Activated CD4-positive, alpha-beta T cell treated with anti-CD3 and anti-CD28 coated beads, Interleukin-2, amount 50 U/mL, for 48 hours (primary cell): ENCODE data around the gene PTPRC.
"Not testable (repeated sequence)": the region's sequence is repeated elsewhere in the genome, so short reads cannot be mapped to it uniquely, and the experiment has no call there.

Source experiments
- DNase-seq, 2 experiments: peaks; one replicate each; pipeline ENCODE4 v3.0.0-alpha.2; 2020

Gene PTPRC, protein sequence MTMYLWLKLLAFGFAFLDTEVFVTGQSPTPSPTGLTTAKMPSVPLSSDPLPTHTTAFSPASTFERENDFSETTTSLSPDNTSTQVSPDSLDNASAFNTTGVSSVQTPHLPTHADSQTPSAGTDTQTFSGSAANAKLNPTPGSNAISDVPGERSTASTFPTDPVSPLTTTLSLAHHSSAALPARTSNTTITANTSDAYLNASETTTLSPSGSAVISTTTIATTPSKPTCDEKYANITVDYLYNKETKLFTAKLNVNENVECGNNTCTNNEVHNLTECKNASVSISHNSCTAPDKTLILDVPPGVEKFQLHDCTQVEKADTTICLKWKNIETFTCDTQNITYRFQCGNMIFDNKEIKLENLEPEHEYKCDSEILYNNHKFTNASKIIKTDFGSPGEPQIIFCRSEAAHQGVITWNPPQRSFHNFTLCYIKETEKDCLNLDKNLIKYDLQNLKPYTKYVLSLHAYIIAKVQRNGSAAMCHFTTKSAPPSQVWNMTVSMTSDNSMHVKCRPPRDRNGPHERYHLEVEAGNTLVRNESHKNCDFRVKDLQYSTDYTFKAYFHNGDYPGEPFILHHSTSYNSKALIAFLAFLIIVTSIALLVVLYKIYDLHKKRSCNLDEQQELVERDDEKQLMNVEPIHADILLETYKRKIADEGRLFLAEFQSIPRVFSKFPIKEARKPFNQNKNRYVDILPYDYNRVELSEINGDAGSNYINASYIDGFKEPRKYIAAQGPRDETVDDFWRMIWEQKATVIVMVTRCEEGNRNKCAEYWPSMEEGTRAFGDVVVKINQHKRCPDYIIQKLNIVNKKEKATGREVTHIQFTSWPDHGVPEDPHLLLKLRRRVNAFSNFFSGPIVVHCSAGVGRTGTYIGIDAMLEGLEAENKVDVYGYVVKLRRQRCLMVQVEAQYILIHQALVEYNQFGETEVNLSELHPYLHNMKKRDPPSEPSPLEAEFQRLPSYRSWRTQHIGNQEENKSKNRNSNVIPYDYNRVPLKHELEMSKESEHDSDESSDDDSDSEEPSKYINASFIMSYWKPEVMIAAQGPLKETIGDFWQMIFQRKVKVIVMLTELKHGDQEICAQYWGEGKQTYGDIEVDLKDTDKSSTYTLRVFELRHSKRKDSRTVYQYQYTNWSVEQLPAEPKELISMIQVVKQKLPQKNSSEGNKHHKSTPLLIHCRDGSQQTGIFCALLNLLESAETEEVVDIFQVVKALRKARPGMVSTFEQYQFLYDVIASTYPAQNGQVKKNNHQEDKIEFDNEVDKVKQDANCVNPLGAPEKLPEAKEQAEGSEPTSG (N-terminal part only)

GRCh38 chr1:198638894-198639635 lies at the start of gene PTPRC:
TSS of gene PTPRC (plus strand) at chr1:198639040. CDS start at chr1:198639269, 229 bp downstream.
- DNase-seq = no peak

DNA sequence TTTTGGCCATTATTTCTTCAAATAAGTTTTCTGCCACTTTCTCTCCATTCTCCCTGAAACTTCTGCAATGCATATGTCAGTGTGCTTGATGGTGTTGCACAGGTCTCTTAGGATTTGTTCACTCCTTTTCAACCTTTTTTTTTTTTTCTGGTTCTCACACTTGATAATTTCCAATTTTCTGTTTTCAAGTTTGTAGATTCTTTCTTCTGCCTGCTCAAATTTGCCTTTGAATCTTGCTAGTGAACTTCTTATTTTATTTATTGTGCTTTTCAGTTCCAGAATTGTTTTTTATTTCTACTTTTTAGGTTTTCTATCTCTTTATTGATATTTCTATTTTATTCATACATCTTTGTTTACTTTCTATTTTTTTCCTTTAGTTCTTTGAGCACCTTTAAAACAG lies 48.4 kb upstream of the PTPRC start:
- no peak for DNase-seq

DNA sequence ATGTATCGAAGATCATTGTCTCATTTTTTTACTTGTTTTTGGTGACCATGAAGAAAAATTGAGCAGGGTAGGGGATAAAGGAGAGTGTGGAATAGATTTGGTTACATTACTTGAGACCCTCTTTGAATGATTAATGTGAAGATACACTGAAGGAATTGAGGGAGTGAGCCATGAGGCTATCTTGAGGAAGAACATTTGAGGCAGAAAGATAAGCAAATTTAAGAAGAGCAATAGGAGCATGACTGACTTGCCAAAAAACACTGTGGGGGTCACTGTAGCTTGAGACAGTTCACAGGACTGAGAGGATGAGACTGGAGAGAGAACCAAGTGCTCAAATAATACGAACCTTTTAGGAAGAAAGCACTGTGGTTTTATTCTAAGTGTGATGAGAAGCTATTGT lies 43.1 kb upstream of the PTPRC start:
- no peak for DNase-seq

DNA sequence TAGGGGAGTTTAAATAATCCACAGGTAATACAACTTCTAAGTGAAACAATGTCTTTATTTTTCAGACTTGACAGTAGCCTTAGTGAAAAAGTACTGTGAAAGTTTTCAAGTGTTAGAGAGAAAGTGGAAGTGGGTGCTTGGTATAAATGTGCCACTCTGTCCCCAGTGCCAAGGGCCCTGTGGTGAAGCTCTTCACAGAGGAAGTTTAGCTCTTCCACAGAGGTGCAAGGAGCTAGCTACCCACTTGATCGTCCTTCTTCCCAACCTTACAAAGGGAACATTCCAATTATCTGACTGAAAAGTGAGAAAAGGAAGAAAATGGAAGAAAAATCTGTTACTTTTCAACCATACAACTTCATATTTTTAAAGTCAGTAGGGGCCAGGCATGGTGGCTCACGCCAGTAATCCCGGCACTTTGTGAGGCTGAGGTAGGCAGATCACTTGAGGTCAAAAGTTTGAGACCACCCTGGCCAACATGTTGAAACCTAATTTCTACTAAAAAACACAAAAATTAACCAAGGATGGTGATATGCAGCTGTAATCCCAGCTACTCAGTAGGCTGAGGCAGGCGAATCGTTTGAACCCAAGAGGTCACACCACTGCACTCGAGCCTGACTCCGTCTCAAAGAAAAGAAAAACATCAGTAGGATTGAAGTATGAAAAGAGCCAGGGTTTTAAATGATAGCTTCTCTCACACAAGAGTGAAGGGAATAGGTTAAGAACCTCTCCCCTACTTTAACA lies 41.0 kb upstream of the PTPRC start:
- no peak for DNase-seq

DNA sequence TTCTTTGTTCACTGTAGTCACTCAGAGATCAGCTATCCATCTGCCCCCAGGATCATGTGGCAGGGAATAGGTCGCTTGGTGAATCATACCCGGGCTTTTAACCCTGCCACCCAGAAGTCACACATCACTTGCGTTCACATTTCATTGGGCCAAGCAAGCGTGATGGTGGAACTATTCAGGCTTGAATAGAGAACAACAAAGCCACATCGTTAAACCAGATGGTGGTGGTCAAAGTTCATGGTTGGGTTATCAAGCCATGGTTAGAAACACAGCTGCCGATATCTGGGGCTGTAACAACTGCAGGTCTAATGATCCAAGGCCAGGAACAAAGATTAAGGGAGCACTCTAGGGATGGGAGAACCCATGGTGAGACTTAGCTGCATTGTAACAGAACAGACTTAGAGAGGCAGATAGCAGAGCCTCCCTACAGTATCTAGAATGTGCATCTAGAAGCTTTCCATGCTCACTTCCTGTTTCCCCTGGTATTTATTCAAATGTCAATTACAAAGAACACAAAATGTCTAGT lies 40.0 kb upstream of the PTPRC start:
- no peak for DNase-seq

DNA sequence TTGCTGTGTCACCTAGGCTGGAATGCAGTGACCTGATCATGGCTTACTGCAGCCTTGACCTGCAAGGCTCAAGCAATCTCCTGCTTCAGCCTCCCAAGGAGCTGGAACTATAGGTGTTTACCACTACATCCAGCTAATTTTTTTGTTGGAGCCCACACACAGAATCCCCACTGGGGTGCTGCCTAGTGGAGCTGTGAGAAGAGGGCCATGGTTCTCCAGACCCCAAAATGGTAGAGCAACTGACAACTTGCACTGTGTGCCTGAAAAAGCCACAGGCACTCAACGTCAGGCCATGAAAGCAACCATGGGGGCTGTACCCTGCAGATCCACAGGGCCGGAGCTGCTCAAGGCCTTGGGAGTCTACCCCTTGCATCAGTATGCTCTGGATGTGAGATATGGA lies 39.1 kb upstream of the PTPRC start:
- DNase-seq = no peak

- no peak for DNase-seq
Measured at GRCh38 chr1:198600906-198601305, 37.9 kb upstream of the PTPRC start.

DNA sequence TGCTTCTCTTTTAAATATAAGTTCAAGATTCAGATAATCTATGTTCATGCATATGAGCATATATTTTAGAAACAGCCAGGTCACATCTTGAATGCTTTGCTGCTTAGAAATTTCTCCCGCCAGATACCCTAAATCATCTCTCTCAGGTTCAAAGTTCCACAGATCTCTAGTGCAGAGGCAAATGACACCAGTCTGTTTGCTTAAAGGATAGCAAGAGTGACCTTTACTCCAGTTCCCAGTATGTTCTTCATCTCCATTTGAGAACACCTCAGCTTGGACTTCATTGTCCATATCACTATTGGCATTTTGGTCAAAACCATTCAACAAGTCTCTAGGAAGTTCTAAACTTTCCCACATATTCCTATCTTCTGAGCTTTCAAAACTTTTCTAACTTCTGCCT lies 37.5 kb upstream of the PTPRC start:
- DNase-seq = not testable (repeated sequence)

DNA sequence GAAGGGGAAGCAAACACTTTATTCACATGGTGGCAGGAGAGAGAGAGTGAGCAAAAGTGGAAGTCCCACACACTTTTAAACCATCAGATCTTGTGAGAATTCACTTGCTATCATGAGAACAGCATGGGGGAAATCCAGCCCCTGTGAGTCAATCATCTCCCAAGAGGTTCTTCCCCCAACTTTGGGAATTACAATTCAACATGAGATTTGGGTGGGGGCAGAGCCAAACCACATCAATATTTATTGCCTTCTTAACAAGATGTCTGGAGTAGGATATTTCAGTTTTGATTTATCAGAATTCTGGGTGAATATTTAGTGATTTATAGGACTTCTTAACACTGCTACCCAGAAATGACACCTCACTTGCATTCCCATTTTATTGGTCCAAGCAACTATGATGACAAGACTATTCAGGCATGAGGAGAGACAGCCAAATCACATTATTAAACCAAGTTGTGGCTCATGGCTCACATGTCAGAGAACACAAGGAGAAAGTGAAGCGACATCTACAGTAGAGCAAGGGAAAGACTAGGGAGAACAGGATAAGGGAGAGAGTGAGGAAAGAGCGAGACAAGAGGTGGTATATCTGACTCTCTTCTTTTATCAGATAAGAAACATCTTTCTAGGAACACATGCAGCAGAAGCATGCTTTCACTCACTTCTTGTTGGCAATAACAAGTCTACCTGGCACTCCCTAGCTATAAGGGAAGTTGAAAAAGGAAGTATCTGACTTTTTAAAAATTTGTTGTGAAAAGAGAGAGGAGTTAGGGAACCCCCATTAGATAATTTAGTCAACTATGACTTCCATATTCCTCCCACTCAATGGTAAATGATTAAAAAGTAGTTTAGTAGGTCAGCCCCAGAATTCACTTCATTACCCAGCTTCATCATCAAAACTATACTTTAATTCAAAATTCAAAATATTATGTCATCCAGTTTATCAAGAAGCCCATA lies 36.6 kb upstream of the PTPRC start:
- DNase-seq = peak; percentile 44 to 65

- DNase-seq = no peak
Measured at GRCh38 chr1:198604975-198605374, 33.9 kb upstream of the PTPRC start.

DNA sequence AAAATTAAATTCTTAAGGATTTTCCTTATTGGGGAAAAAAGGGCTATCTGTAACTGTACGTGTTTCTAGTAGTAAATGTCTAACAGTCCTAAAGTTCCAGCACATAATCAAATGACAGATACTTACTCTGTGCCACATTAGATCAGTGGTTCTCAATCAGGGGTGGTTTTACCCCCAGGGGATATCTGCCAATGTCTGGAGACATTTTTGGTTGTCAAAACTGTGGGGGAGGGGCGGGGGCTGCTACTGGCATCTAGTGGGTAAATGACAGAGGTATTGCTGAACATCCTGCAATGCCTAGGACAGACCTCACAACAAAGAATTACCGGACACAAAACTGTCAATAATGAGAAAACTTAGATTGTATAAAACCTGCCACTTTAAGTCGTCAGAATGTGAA lies 33.4 kb upstream of the PTPRC start:
- no peak for DNase-seq

DNA sequence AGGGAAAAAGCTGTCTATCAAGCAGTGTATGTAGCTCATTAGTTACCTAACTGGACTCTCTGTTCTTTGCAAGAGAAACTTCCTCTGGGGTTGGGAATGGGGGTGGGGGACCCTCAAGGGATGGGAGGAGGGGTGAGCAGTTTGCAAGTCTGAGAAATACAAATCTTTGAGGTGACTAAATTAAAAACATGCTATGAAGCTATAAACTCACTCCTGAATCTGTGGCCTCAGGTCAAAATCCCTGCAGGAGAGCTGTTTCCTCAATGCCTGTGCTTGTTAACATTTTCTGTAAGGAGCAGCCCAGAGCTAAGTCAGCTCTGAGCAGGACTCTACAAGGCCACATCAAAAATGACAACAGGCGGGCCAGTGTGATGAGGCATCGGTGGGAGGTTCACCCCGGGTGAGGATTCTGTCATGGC lies 32.8 kb upstream of the PTPRC start:
- DNase-seq = no peak

DNA sequence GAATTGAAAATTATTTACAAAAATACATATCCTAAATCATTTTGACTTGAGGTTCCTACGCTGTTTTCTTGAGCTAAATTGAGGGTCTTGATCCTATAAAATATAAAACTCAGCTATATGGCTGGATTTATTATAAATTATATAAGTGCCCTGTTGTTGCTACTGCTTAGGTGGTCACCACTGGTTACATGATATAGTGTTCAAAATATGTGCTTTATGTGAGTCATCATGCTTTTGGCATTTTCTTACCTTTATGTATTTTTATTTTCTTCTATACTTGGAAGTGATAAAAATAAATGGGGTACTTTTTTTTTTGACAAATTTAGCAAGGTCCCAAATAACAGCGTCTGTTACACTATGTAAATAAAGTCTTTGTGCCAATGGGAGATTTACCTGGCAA lies 31.1 kb upstream of the PTPRC start:
- DNase-seq = no peak

DNA sequence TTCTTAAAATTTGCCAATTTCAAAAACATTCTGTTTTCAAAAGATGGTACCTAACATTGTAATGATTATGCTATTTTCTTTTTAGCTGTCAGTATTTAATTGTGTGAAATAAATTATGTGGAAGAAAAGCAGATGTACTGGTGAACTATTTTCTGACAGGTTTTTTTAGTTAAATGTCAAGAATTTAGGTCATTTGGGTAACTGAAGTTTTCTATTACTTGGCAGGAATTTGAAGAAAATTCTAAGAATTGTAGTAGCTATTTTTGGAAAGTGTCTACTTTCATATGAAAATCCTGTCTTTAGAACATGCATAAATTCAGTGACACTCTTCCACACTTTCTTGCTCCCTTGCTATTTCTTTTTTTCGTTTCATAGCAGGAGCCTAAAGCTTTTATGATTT lies 28.5 kb upstream of the PTPRC start:
- no peak for DNase-seq

DNA sequence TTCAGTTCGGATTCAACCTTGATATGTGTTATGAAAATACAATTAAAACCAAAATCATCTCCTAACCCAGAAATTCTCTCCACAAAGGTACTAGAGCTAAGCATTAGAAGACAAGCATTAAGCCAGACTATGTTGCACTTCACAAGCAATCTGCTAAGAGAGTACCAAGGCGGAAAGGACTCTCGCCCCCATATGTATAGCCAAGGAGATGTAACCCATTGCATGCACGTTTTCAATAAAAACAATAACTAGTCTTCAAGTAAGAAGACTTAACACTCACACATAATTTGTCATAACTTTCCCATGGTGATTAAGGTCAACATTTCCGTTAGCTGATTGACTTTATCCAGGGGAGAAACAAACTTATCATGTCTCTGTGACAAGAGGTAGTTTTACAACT lies 27.6 kb upstream of the PTPRC start:
- DNase-seq = no peak

DNA sequence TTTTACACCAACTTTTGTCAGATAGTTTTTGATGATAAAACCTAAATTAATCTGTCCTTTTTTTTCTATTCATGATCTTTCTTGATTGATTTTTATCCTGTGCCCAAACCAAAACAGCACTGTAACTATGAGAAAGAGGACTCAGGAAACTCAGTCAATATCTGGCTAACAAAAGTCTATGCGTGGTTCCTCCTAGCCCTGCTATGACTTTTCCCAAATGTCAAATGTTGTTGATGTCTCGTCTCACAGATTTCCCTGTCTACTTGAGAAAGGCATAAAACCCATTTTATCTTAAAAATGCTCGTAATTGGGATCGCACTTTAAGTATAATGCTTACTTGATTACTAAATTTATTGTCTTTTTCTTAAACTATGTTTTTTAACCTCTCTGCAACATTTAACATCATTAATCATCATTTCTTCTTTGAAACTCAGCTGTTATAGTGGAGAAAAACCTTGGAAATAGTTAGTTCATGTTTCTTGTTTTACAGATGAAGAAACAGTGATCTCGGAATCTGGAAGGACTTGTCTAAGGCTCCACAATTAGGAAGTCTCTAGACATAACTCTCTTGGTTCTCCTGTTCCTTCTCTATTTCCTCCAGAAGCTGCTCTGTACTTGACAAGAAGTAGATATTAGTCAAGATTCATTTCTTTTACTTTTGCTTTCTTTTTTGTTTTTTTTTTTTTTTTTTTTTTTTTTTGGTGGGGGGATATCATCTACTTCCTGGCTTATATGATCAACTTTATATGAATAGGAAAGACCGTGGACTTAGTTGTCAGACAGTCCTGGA lies 26.2 kb upstream of the PTPRC start:
- DNase-seq = no peak

DNA sequence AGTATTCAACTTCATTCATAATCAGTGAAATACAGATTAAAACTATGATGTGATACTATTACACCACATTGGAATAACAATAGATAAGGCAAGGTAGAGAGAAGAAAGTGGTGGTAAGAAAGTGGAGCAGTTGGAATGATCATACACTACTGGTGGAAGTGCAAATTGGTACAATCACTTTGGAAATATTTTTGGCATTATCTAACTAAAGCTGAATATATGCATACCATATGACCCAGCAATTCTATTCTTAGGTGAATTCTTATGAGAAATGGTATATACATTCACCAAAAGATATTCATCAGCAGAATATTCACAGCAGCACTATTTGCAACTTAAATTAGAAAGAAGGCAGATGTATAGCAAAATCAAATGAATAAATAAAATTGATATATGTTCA lies 21.4 kb upstream of the PTPRC start:
- no peak for DNase-seq

DNA sequence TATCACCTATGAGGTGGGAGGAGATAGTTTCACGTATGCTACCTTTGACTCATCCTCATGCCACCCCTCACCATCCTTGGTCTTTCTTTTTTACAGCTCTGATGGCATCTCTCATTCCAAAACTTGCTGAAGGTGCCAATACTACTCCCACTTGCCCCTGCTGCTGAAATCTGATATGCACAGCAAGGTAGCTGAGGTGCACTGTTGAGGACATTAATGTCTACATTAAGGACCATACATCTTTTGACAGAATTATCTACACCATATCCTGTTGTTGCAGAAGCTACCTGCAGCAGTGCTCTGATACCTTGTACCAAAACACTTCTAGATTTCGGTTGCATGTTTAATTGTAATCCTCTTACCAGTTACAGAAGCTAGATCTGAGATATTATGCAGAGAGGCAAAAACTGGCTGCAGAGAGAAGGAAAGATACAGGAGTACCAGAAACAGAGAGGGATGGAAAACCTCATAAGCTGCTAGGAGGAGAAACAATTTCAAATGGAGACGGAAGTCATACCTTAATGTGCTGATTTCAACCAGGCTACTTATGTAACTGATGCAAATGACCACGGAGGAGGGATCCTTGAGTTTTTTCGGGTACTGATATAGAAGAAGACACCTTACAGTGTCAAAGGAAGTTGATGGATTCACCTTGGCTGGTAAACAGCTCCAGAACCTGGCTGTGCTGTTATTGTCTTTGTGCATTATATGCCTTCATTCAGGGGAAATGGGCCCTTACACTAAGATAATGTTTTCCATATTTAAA lies 19.3 kb upstream of the PTPRC start:
- no peak for DNase-seq

GRCh38 chr1:198620218-198620617 lies 18.6 kb upstream of the PTPRC start:
- DNase-seq = no peak
